ENCODE data around the gene NPNT.
"Not testable (repeated sequence)": the region's sequence is repeated elsewhere in the genome, so short reads cannot be mapped to it uniquely, and the experiment has no call there.

NPNT gene

GRCh38 chr4:105894660-105895582 lies at the start of gene NPNT:
NPNT (plus strand) TSS chr4:105895471; CDS start chr4:105895653, 182 bp downstream.
- Mint-ChIP-seq H3K4me3 (no peak within 1 kb of the TSS), H3K27ac (no peak within 1 kb of the TSS), H3K36me3 (ENCODE audit: low read depth) (no peaks in the 10 kb centered on the region), H3K4me1 (ENCODE audit: low read depth) (no peaks in the 10 kb centered on the region), H3K27me3 (peaks cover 53% of the 10 kb centered on the region), H3K9me3 (no peaks in the 10 kb centered on the region)
- intact Hi-C loops (cut with micrococcal nuclease) = no loop called here

- Mint-ChIP-seq H3K27me3 (no peaks in the 10 kb centered on the region), H3K36me3 (ENCODE audit: low read depth) (peaks cover 12% of the 10 kb centered on the region), H3K4me3 (no peak overlapping the region), H3K9me3 (no peaks in the 10 kb centered on the region), H3K27ac (no peak overlapping the region), H3K4me1 (ENCODE audit: low read depth) (no peaks in the 10 kb centered on the region)
- intact Hi-C loops (cut with micrococcal nuclease) = no loop called here
Measured at GRCh38 chr4:105845559-105845958, 49.7 kb upstream of the NPNT start.

GRCh38 chr4:105848359-105848758 lies 46.9 kb upstream of the NPNT start:
- H3K9me3 Mint-ChIP-seq; intact Hi-C loops (cut with micrococcal nuclease); H3K27ac Mint-ChIP-seq; H3K27me3 Mint-ChIP-seq; H3K36me3 Mint-ChIP-seq (ENCODE audit: low read depth); H3K4me1 Mint-ChIP-seq (ENCODE audit: low read depth); H3K4me3 Mint-ChIP-seq: not testable (repeated sequence)

- intact Hi-C loops (cut with micrococcal nuclease) = no loop called here
- no peak overlapping the region for H3K27ac Mint-ChIP-seq
- H3K36me3 Mint-ChIP-seq (ENCODE audit: low read depth) = no peaks in the 10 kb centered on the region
- H3K4me3 Mint-ChIP-seq = no peak overlapping the region
- H3K27me3 Mint-ChIP-seq = no peaks in the 10 kb centered on the region
- H3K9me3 Mint-ChIP-seq = peaks cover 26% of the 10 kb centered on the region
- H3K4me1 Mint-ChIP-seq (ENCODE audit: low read depth) = no peaks in the 10 kb centered on the region
Measured at GRCh38 chr4:105851196-105851595, 44.1 kb upstream of the NPNT start.

- H3K36me3 Mint-ChIP-seq (ENCODE audit: low read depth); H3K27ac Mint-ChIP-seq; H3K4me3 Mint-ChIP-seq; H3K27me3 Mint-ChIP-seq; intact Hi-C loops (cut with micrococcal nuclease); H3K4me1 Mint-ChIP-seq (ENCODE audit: low read depth): not testable (repeated sequence)
- H3K9me3 Mint-ChIP-seq = peaks cover 36% of the 10 kb centered on the region
Measured at GRCh38 chr4:105852230-105852629, 43.0 kb upstream of the NPNT start.

- Mint-ChIP-seq H3K36me3 (ENCODE audit: low read depth) (no peaks in the 10 kb centered on the region), H3K4me3 (no peak overlapping the region), H3K27ac (no peak overlapping the region), H3K9me3 (peaks cover 77% of the 10 kb centered on the region), H3K4me1 (ENCODE audit: low read depth) (no peaks in the 10 kb centered on the region), H3K27me3 (no peaks in the 10 kb centered on the region)
- intact Hi-C loops (cut with micrococcal nuclease) = no loop called here
Measured at GRCh38 chr4:105858466-105859040, 36.7 kb upstream of the NPNT start.

- peaks cover 70% of the 10 kb centered on the region for H3K9me3 Mint-ChIP-seq
Measured at GRCh38 chr4:105859233-105859632, 36.0 kb upstream of the NPNT start.

GRCh38 chr4:105870963-105871362 lies 24.3 kb upstream of the NPNT start:
- H3K4me1 Mint-ChIP-seq (ENCODE audit: low read depth) = no peaks in the 10 kb centered on the region
- intact Hi-C loops (cut with micrococcal nuclease) = no loop called here
- no peak overlapping the region for H3K27ac Mint-ChIP-seq
- no peaks in the 10 kb centered on the region for H3K27me3 Mint-ChIP-seq
- no peak overlapping the region for H3K4me3 Mint-ChIP-seq
- no peaks in the 10 kb centered on the region for H3K36me3 Mint-ChIP-seq (ENCODE audit: low read depth)
- no peaks in the 10 kb centered on the region for H3K9me3 Mint-ChIP-seq

More at GRCh38 chr4:105859233-105859632, 36.0 kb upstream of the NPNT start:
- no peak overlapping the region for H3K27ac Mint-ChIP-seq
- H3K4me1 Mint-ChIP-seq (ENCODE audit: low read depth) = no peaks in the 10 kb centered on the region
- H3K4me3 Mint-ChIP-seq = no peak overlapping the region
- no peaks in the 10 kb centered on the region for H3K27me3 Mint-ChIP-seq
- no peaks in the 10 kb centered on the region for H3K36me3 Mint-ChIP-seq (ENCODE audit: low read depth)
- intact Hi-C loops (cut with micrococcal nuclease) = no loop called here

GRCh38 chr4:105871997-105872396 lies 23.3 kb upstream of the NPNT start:
- Mint-ChIP-seq H3K36me3 (ENCODE audit: low read depth) (no peaks in the 10 kb centered on the region), H3K4me1 (ENCODE audit: low read depth) (no peaks in the 10 kb centered on the region), H3K27me3 (no peaks in the 10 kb centered on the region), H3K27ac (no peak overlapping the region), H3K9me3 (no peaks in the 10 kb centered on the region), H3K4me3 (no peak overlapping the region)
- intact Hi-C loops (cut with micrococcal nuclease) = no loop called here

- H3K27me3 Mint-ChIP-seq = no peaks in the 10 kb centered on the region
- no peaks in the 10 kb centered on the region for H3K36me3 Mint-ChIP-seq (ENCODE audit: low read depth)
- H3K4me3 Mint-ChIP-seq = no peak overlapping the region
- H3K9me3 Mint-ChIP-seq = no peaks in the 10 kb centered on the region
- no peaks in the 10 kb centered on the region for H3K4me1 Mint-ChIP-seq (ENCODE audit: low read depth)
- intact Hi-C loops (cut with micrococcal nuclease) = no loop called here
- no peak overlapping the region for H3K27ac Mint-ChIP-seq
Measured at GRCh38 chr4:105875233-105875632, 20.0 kb upstream of the NPNT start.

GRCh38 chr4:105878668-105879067 lies 16.6 kb upstream of the NPNT start:
- intact Hi-C loops (cut with micrococcal nuclease) = no loop called here
- Mint-ChIP-seq H3K36me3 (ENCODE audit: low read depth) (no peaks in the 10 kb centered on the region), H3K4me1 (ENCODE audit: low read depth) (no peaks in the 10 kb centered on the region), H3K4me3 (no peak overlapping the region), H3K27ac (no peak overlapping the region), H3K9me3 (no peaks in the 10 kb centered on the region), H3K27me3 (no peaks in the 10 kb centered on the region)

- Mint-ChIP-seq H3K27ac (no peak overlapping the region), H3K27me3 (peaks cover 3% of the 10 kb centered on the region), H3K9me3 (no peaks in the 10 kb centered on the region), H3K4me1 (ENCODE audit: low read depth) (no peaks in the 10 kb centered on the region), H3K4me3 (no peak overlapping the region), H3K36me3 (ENCODE audit: low read depth) (no peaks in the 10 kb centered on the region)
- intact Hi-C loops (cut with micrococcal nuclease) = no loop called here
Measured at GRCh38 chr4:105887508-105887907, 7.8 kb upstream of the NPNT start.

GRCh38 chr4:105895583-105896460 lies 551 bp downstream of the NPNT start:
- H3K36me3 Mint-ChIP-seq (ENCODE audit: low read depth) = no peaks in the 10 kb centered on the region
- intact Hi-C loops (cut with micrococcal nuclease) = no loop called here
- no peaks in the 10 kb centered on the region for H3K4me1 Mint-ChIP-seq (ENCODE audit: low read depth)
- no peaks in the 10 kb centered on the region for H3K9me3 Mint-ChIP-seq
- H3K27ac Mint-ChIP-seq = no peak overlapping the region
- peaks cover 56% of the 10 kb centered on the region for H3K27me3 Mint-ChIP-seq
- H3K4me3 Mint-ChIP-seq = no peak overlapping the region

GRCh38 chr4:105896461-105896942 lies 1.2 kb downstream of the NPNT start:
- intact Hi-C loops (cut with micrococcal nuclease) = no loop called here
- Mint-ChIP-seq H3K4me3 (no peak overlapping the region), H3K27me3 (peaks cover 56% of the 10 kb centered on the region), H3K4me1 (ENCODE audit: low read depth) (no peaks in the 10 kb centered on the region), H3K27ac (no peak overlapping the region), H3K9me3 (no peaks in the 10 kb centered on the region), H3K36me3 (ENCODE audit: low read depth) (no peaks in the 10 kb centered on the region)

All from dendritic cell treated with granulocyte-macrophage colony-stimulating factor and Interleukin-4, amounts not matched to agents 40 ng/mL and 50 ng/mL, for 4 days (primary cell).